NB4 (cell line): Measurements from ENCODE around the gene KIAA1549.

Experiments
- CTCF ChIP-seq: IDR thresholded peaks from one replicate; pipeline ENCODE4 v1.5.1; 2012; ENCODE audit warnings: low read depth, low read length
- MYC ChIP-seq: IDR thresholded peaks from 2 replicates; pipeline ENCODE4 v1.6.1; 2011; ENCODE audit warnings: low read depth, low read length
- POLR2A ChIP-seq: IDR thresholded peaks from 2 replicates; pipeline ENCODE4 v1.6.1; 2011; ENCODE audit warnings: mild to moderate bottlenecking; ENCODE audit not compliant: insufficient read length; ENCODE audit errors: extremely low read depth

- TF ChIP-seq CTCF (no peak), POLR2A (no peak), MYC (no peak)
Observed at GRCh38 chr7:138926241-138926612, 55.0 kb downstream of the KIAA1549 start.
